Measurements from ENCODE around the gene HIVEP2. TPM values are rescaled to one million over a fixed set of nuclear protein-coding genes. Genes with fewer than 3 reads are reported as not detected.

HIVEP2 gene
- total RNA-seq, 4 donors from 2014 or later, result 17.2 to 49.4 (median 21.6) TPM

DNA sequence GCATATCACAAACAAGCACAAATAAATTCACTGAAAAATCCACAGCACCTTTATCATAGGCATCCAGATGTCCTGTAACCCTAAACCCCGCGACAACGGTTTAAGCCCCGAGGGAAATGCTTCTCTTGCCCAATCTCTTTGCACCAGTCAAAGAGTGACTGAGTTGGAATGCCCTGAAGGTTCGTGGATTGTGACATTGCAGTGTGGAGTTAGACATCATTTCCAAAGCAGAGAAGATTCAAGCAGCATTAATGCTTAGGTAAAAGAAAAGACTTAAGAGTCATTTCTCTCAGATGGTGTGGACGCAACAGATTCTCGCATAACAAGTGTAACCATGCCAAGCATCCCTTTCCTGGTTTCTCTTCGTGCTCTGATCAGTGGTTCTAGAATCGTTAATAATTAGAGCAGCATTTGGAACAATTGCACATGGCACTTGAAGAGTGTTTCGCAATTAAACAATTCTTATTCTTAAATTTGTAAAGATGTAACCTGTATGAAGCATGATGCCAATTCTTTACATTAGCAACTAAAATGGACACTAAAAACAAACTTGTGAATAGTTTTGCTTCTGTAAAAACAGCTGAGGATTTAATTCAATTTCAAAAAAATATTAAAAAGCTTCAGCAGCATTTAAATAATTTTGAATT is 121.6 kb downstream of the HIVEP2 start:
- intact Hi-C loops (cut with DNase I; ENCODE audit: low total_unique reads), result no loop called here

DNA sequence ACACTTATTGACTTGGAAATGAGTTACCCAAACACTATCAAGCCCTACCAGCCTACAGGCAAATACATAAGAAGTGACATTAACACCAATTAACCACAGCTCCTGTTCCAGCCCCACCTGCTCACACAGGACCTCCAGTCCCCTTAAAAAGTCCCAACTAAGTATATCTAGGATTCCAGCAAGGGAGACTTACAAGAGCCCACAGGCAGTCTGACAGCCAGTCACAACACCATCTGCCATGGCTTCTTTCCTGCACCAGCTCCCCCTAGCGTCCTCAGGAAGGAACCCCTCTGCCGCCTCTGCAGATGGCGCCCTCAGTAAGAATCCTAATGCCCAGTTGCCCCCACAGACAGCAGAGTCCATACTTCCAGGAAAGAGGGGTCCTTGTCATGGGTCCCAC is 122.1 kb downstream of the HIVEP2 start:
- 61 to 72% methylated on average over 3 of the region's 3 CpGs for WGBS, 2 donors
- intact Hi-C loops (cut with DNase I; ENCODE audit: low total_unique reads), result no loop called here
- H3K4me3 ChIP-seq (ENCODE audit: low read depth, poor library complexity, severe bottlenecking), result no peak overlapping the region
- no peak for DNase-seq (ENCODE audit: low spot score in 2 of 2)
- TF ChIP-seq POLR2A (IDR thresholded peaks at IDR 0.05), result no peak
- TF ChIP-seq, protein P1, sequence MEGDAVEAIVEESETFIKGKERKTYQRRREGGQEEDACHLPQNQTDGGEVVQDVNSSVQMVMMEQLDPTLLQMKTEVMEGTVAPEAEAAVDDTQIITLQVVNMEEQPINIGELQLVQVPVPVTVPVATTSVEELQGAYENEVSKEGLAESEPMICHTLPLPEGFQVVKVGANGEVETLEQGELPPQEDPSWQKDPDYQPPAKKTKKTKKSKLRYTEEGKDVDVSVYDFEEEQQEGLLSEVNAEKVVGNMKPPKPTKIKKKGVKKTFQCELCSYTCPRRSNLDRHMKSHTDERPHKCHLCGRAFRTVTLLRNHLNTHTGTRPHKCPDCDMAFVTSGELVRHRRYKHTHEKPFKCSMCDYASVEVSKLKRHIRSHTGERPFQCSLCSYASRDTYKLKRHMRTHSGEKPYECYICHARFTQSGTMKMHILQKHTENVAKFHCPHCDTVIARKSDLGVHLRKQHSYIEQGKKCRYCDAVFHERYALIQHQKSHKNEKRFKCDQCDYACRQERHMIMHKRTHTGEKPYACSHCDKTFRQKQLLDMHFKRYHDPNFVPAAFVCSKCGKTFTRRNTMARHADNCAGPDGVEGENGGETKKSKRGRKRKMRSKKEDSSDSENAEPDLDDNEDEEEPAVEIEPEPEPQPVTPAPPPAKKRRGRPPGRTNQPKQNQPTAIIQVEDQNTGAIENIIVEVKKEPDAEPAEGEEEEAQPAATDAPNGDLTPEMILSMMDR (IDR thresholded peaks at IDR 0.05), result no peak

More for the DNA sequence above, 121.6 kb downstream of the HIVEP2 start:
- no peak for TF ChIP-seq POLR2A (IDR thresholded peaks at IDR 0.05)
- TF ChIP-seq, protein P1 (IDR thresholded peaks at IDR 0.05), result no peak
- WGBS, 2 donors, result 70 to 76% methylated on average over 10 of the region's 10 CpGs
- no peak overlapping the region for H3K4me3 ChIP-seq (ENCODE audit: low read depth, poor library complexity, severe bottlenecking)
- no peak for DNase-seq (ENCODE audit: low spot score in 2 of 2)

DNA sequence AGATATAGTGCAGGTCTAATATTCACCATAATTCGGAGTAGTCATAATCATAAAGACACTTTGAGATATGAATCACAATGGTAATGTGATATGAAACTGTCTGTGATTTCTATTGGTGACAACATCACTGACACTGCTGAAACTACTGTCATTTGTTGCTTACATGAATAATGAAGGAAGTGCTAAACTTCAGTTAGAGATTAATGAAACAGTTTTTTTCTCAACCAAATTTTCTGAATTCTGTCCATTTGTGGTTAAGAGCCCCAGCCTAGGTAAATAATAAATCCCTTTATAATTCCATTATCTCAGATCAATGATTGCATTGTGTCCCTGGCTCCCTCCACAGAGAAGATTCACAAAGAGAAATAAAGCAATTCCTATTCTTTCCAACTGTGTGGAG is 122.6 kb downstream of the HIVEP2 start:
- no peak for DNase-seq (ENCODE audit: low spot score in 2 of 2)
- H3K4me3 ChIP-seq (ENCODE audit: low read depth, poor library complexity, severe bottlenecking), result no peak overlapping the region
- intact Hi-C loops (cut with DNase I; ENCODE audit: low total_unique reads), result no loop called here
- 52 to 64% methylated on average over 1 of the region's 1 CpG for WGBS, 2 donors
- TF ChIP-seq, protein P1 (IDR thresholded peaks at IDR 0.05), result no peak
- TF ChIP-seq POLR2A (IDR thresholded peaks at IDR 0.05), result no peak

DNA sequence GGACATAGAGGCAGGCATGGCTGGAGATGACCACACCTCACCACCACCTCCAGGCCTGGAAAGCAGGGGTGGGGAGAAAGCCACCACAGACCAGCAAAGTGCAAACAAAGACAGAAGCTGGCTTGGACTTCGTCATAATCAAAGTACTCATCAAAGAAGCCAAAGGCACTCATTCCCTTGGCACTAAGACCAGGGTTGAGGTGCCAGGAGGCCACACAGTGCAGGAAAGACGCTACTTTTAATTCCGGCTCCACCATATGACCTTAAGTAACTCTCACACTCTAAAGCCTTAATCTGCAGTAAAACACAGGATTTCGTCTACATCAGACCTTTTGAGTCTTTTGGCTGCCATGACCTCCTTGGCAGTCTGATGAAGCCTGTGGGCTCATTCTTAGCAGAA is 123.1 kb downstream of the HIVEP2 start:
- TF ChIP-seq, protein P1 (IDR thresholded peaks at IDR 0.05), result no peak
- TF ChIP-seq POLR2A (IDR thresholded peaks at IDR 0.05), result no peak
- 20% methylated on average over 4 of the region's 4 CpGs for WGBS, 2 donors
- H3K4me3 ChIP-seq (ENCODE audit: low read depth, poor library complexity, severe bottlenecking), result no peak overlapping the region
- no peak for DNase-seq (ENCODE audit: low spot score in 2 of 2)
- intact Hi-C loops (cut with DNase I; ENCODE audit: low total_unique reads), result no loop called here

DNA sequence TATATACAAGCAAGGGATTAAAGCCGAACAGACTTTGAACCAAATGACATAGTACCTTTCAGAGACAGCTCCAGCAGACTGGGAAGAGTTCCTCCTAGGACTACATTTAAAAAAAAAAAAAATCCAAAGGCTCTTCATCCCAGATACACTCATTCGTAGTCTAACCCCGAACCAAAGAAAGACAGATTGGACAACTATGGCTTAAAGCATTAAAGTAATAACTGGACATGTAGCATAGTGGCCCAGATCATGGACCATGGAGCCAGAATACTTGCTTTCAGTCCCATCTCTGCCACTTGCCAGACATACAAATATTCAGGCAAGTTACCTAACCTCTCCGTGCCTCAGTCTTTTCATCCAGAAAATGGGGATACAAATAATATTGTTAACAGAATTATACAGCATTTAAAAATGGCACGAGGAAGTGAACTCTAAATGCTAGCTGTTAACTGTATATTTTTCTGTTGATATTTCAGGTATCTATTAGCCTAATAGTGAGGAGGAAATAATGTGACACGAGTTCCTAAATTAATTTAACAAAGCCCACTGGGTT is 123.7 kb downstream of the HIVEP2 start:
- intact Hi-C loops (cut with DNase I; ENCODE audit: low total_unique reads), result no loop called here
- TF ChIP-seq POLR2A (IDR thresholded peaks at IDR 0.05), result no peak
- TF ChIP-seq, protein P1 (IDR thresholded peaks at IDR 0.05), result no peak
- no peak overlapping the region for H3K4me3 ChIP-seq (ENCODE audit: low read depth, poor library complexity, severe bottlenecking)
- no peak for DNase-seq (ENCODE audit: low spot score in 2 of 2)
- WGBS, 2 donors, result 88 to 89% methylated on average over 6 of the region's 6 CpGs

Data from lower leg skin (tissue), 4 donors.